Activated naive CD4-positive, alpha-beta T cell (primary cell): ENCODE results near the gene GRM7.

ENCODE experiments used
- DNase-seq, 4 experiments: peaks; one replicate each; lab custom pipeline; 2025; lab: John Stamatoyannopoulos, UW

The GRM7 gene

GRCh38 chr3:7146529-7146928 lies 285.6 kb downstream of the GRM7 start:
- no peak for DNase-seq

- DNase-seq = no peak
Measured at GRCh38 chr3:7158516-7158915, 297.6 kb downstream of the GRM7 start.

GRCh38 chr3:7160689-7161088 lies 299.8 kb downstream of the GRM7 start:
- no peak for DNase-seq

- no peak for DNase-seq
Measured at GRCh38 chr3:7166460-7166859, 305.5 kb downstream of the GRM7 start.

GRCh38 chr3:7171493-7171892 lies 310.6 kb downstream of the GRM7 start:
- no peak for DNase-seq

- no peak for DNase-seq
Measured at GRCh38 chr3:7172996-7173395, 312.1 kb downstream of the GRM7 start.

GRCh38 chr3:7188551-7188950 lies 327.6 kb downstream of the GRM7 start:
- DNase-seq = no peak

GRCh38 chr3:7190095-7190494 lies 329.2 kb downstream of the GRM7 start:
- DNase-seq = no peak

- DNase-seq = no peak
Measured at GRCh38 chr3:7193269-7193668, 332.4 kb downstream of the GRM7 start.

- DNase-seq = no peak
Measured at GRCh38 chr3:7194071-7194835, 333.3 kb downstream of the GRM7 start.

GRCh38 chr3:7195934-7196333 lies 335.0 kb downstream of the GRM7 start:
- no peak for DNase-seq

- DNase-seq = no peak
Measured at GRCh38 chr3:7201784-7202183, 340.9 kb downstream of the GRM7 start.

GRCh38 chr3:7203969-7204847 lies 343.3 kb downstream of the GRM7 start:
- no peak for DNase-seq

- no peak for DNase-seq
Measured at GRCh38 chr3:7204848-7205156, 343.9 kb downstream of the GRM7 start.

- DNase-seq = no peak
Measured at GRCh38 chr3:7205535-7205934, 344.6 kb downstream of the GRM7 start.

GRCh38 chr3:7205962-7206361 lies 345.0 kb downstream of the GRM7 start:
- DNase-seq = no peak

- no peak for DNase-seq
Measured at GRCh38 chr3:7207125-7207524, 346.2 kb downstream of the GRM7 start.

GRCh38 chr3:7207928-7208327 lies 347.0 kb downstream of the GRM7 start:
- no peak for DNase-seq

- no peak for DNase-seq
Measured at GRCh38 chr3:7209098-7209497, 348.2 kb downstream of the GRM7 start.

- DNase-seq = no peak
Measured at GRCh38 chr3:7211740-7212139, 350.8 kb downstream of the GRM7 start.

GRCh38 chr3:7215706-7216105 lies 354.8 kb downstream of the GRM7 start:
- DNase-seq = no peak

GRCh38 chr3:7226393-7226792 lies 365.5 kb downstream of the GRM7 start:
- no peak for DNase-seq

- DNase-seq = no peak
Measured at GRCh38 chr3:7238565-7239295, 377.8 kb downstream of the GRM7 start.
